ENCODE measurements around the gene RECQL. TPM values are rescaled to one million over a fixed set of nuclear protein-coding genes. Genes with fewer than 3 reads are reported as not detected.
A peak's percentile ranks its signal among the peaks of the same experiment; 100 is the strongest.
"Not testable (repeated sequence)": the region's sequence is repeated elsewhere in the genome, so short reads cannot be mapped to it uniquely, and the experiment has no call there.

The RECQL gene
- total and polyA plus RNA-seq, 2 donors: 31.1 to 63.9 TPM

- Histone ChIP-seq H3K27me3 (ENCODE audit: control insufficient read depth in 2 of 2, insufficient read depth in 1 of 2, low read length in 1 of 2) (no peaks in the 10 kb centered on the region), H3K36me3 (ENCODE audit: control insufficient read depth in 2 of 2, insufficient read depth in 2 of 2, low read length in 1 of 2) (peaks cover 21 to 37% of the 10 kb centered on the region in 2 donors), H3K9me3 (ENCODE audit: control insufficient read depth in 2 of 2, insufficient read depth in 1 of 2, low read length in 1 of 2) (peaks cover 0 to 1% of the 10 kb centered on the region in 2 donors), H3K27ac (ENCODE audit: low read depth in 1 of 2, low read length in 1 of 2) (no peak overlapping the region), H3K4me1 (ENCODE audit: control insufficient read depth in 2 of 2, insufficient read depth in 2 of 2, low read length in 2 of 2) (no peaks in the 10 kb centered on the region), H3K4me3 (ENCODE audit: low read length in 2 of 2) (no peak overlapping the region)
- no peak for DNase-seq (ENCODE audit: low read depth in 6 of 9, low spot score in 9 of 9)
- WGBS: 98% methylated on average over 3 of the region's 3 CpGs
These were observed 17.9 kb downstream of the RECQL start for GRCh38 chr12:21483531-21483930.

DNA sequence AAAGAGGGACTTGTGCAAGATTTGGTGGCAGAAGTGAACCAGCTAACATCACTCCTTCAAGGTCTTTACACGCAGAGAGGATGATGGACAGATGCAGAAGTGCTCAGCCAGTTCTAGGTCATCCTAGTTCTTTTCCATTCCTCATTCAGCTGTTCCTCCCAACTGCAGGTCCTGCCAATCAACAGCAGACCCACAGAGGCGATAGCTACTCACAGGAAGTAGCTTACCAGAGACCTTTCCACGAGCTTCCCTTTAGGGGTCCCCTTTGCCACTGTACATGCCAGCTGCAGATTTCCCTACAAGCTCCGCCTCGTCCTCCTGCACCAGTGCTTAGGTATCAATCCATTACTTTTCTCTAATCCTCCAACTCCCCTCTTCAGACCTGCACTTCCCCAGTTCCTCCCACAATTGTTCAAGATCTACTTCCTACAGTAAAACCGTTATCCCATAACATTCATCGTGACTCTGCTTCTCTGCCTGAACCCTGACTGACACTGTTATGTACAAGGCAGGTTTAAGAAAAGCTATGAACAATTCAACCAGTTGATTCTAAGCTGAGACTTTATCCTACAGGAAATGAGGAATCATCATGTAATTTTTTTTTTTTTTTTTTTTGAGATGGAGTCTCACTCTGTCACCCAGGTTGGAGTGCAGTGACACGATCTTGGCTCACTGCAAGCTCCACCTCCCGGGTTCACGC is 22.5 kb downstream of the RECQL start:
- 89% methylated on average over 10 of the region's 10 CpGs for WGBS
- Histone ChIP-seq H3K27me3 (ENCODE audit: control insufficient read depth in 2 of 2, insufficient read depth in 1 of 2, low read length in 1 of 2) (no peaks in the 10 kb centered on the region), H3K9me3 (ENCODE audit: control insufficient read depth in 2 of 2, insufficient read depth in 1 of 2, low read length in 1 of 2) (peaks cover 0 to 1% of the 10 kb centered on the region in 2 donors), H3K4me1 (ENCODE audit: control insufficient read depth in 2 of 2, insufficient read depth in 2 of 2, low read length in 2 of 2) (no peaks in the 10 kb centered on the region), H3K36me3 (ENCODE audit: control insufficient read depth in 2 of 2, insufficient read depth in 2 of 2, low read length in 1 of 2) (peaks cover 24 to 50% of the 10 kb centered on the region in 2 donors), H3K27ac (ENCODE audit: low read depth in 1 of 2, low read length in 1 of 2) (no peak overlapping the region), H3K4me3 (ENCODE audit: low read length in 2 of 2) (no peak overlapping the region)
- DNase-seq (ENCODE audit: low read depth in 6 of 9, low spot score in 9 of 9): no peak

DNA sequence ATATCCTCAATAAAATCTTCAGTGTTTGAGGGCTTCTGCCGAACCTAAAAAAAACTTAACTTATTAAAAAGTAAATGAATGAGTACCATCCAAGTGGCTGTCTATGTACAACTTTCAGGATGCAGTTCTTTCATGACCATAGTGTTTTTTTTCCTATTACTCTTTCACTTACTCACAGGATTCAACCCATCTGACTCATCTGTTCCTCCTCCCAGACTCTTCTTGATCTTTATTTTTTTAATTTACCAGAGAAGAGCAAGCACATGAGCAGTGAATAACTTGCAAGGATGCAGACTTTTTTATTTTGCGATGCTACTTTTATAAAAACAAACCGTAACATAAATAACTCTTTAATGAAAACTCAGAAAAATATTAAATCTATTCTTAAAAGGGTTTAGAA is 24.5 kb downstream of the RECQL start:
- peaks cover 0 to 1% of the 10 kb centered on the region in 2 donors for H3K9me3 ChIP-seq (ENCODE audit: control insufficient read depth in 2 of 2, insufficient read depth in 1 of 2, low read length in 1 of 2)
- H3K36me3 ChIP-seq (ENCODE audit: control insufficient read depth in 2 of 2, insufficient read depth in 2 of 2, low read length in 1 of 2): peaks cover 18 to 55% of the 10 kb centered on the region in 2 donors
- DNase-seq (ENCODE audit: low read depth in 6 of 9, low spot score in 9 of 9): no peak
- over 99% methylated on average over 3 of the region's 3 CpGs for WGBS
- H3K4me1 ChIP-seq (ENCODE audit: control insufficient read depth in 2 of 2, insufficient read depth in 2 of 2, low read length in 2 of 2): no peaks in the 10 kb centered on the region
- H3K27ac ChIP-seq (ENCODE audit: low read depth in 1 of 2, low read length in 1 of 2): no peak overlapping the region
- H3K27me3 ChIP-seq (ENCODE audit: control insufficient read depth in 2 of 2, insufficient read depth in 1 of 2, low read length in 1 of 2): no peaks in the 10 kb centered on the region
- no peak overlapping the region for H3K4me3 ChIP-seq (ENCODE audit: low read length in 2 of 2)

DNA sequence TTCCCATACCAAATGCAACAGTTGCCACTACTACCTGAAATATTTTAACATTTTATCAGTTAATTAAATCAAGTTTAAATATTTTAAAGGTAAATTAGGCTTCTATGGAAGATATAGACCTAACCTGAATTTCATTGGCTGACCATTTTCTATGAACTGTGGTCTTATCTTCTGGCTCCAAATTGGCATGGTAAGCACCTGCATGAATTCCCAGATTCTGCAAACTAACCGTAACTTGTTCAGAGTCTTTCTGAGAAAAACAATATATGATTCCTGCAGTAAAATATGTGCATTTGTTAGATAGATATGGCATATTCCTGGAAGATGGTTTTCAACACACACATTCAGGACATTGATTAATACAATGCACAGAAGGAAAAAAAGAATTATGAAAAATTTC is 25.9 kb downstream of the RECQL start:
- no peak overlapping the region for H3K4me3 ChIP-seq (ENCODE audit: low read length in 2 of 2)
- no peak overlapping the region for H3K27ac ChIP-seq (ENCODE audit: low read depth in 1 of 2, low read length in 1 of 2)
- DNase-seq (ENCODE audit: low read depth in 6 of 9, low spot score in 9 of 9): no peak
- 97% methylated on average over 1 of the region's 1 CpG for WGBS
- H3K27me3 ChIP-seq (ENCODE audit: control insufficient read depth in 2 of 2, insufficient read depth in 1 of 2, low read length in 1 of 2): no peaks in the 10 kb centered on the region
- H3K9me3 ChIP-seq (ENCODE audit: control insufficient read depth in 2 of 2, insufficient read depth in 1 of 2, low read length in 1 of 2): peaks cover 0 to 1% of the 10 kb centered on the region in 2 donors
- H3K36me3 ChIP-seq (ENCODE audit: control insufficient read depth in 2 of 2, insufficient read depth in 2 of 2, low read length in 1 of 2): peaks cover 15 to 58% of the 10 kb centered on the region in 2 donors
- H3K4me1 ChIP-seq (ENCODE audit: control insufficient read depth in 2 of 2, insufficient read depth in 2 of 2, low read length in 2 of 2): no peaks in the 10 kb centered on the region

- H3K27ac ChIP-seq (ENCODE audit: low read depth in 1 of 2, low read length in 1 of 2): no peak overlapping the region
- H3K36me3 ChIP-seq (ENCODE audit: control insufficient read depth in 2 of 2, insufficient read depth in 2 of 2, low read length in 1 of 2): peaks cover 0 to 41% of the 10 kb centered on the region in 2 donors
- DNase-seq (ENCODE audit: low read depth in 6 of 9, low spot score in 9 of 9): no peak
- no peak overlapping the region for H3K4me3 ChIP-seq (ENCODE audit: low read length in 2 of 2)
- H3K9me3 ChIP-seq (ENCODE audit: control insufficient read depth in 2 of 2, insufficient read depth in 1 of 2, low read length in 1 of 2): no peaks in the 10 kb centered on the region
- no peaks in the 10 kb centered on the region for H3K27me3 ChIP-seq (ENCODE audit: control insufficient read depth in 2 of 2, insufficient read depth in 1 of 2, low read length in 1 of 2)
- over 99% methylated on average over 7 of the region's 7 CpGs for WGBS
- no peaks in the 10 kb centered on the region for H3K4me1 ChIP-seq (ENCODE audit: control insufficient read depth in 2 of 2, insufficient read depth in 2 of 2, low read length in 2 of 2)
These were observed 29.1 kb downstream of the RECQL start for GRCh38 chr12:21472197-21472823.

DNA sequence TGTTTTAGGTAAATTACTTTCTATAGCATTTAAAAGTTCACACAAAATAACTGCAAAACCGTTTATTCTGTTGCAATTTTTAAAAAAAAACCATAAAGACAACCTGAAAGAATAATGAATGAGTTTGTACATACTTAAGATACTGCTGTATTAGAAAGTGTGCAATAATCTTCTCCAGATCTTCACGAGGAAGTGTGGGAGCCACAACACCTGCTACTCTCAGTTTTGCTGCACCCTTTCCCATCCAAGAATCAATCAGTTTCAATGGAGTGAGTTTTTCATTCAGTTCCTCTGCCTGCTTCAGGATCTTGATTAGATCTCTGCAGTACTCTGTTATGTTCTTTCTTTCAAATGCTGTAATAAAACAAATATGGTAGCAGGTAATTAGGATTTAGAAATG is 30.1 kb downstream of the RECQL start:
- H3K4me1 ChIP-seq (ENCODE audit: control insufficient read depth in 2 of 2, insufficient read depth in 2 of 2, low read length in 2 of 2): no peaks in the 10 kb centered on the region
- no peaks in the 10 kb centered on the region for H3K9me3 ChIP-seq (ENCODE audit: control insufficient read depth in 2 of 2, insufficient read depth in 1 of 2, low read length in 1 of 2)
- no peaks in the 10 kb centered on the region for H3K27me3 ChIP-seq (ENCODE audit: control insufficient read depth in 2 of 2, insufficient read depth in 1 of 2, low read length in 1 of 2)
- WGBS: 97% methylated on average over 2 of the region's 2 CpGs
- H3K4me3 ChIP-seq (ENCODE audit: low read length in 2 of 2): no peak overlapping the region
- no peak for DNase-seq (ENCODE audit: low read depth in 6 of 9, low spot score in 9 of 9)
- H3K36me3 ChIP-seq (ENCODE audit: control insufficient read depth in 2 of 2, insufficient read depth in 2 of 2, low read length in 1 of 2): peaks cover 0 to 41% of the 10 kb centered on the region in 2 donors
- H3K27ac ChIP-seq (ENCODE audit: low read depth in 1 of 2, low read length in 1 of 2): no peak overlapping the region

DNA sequence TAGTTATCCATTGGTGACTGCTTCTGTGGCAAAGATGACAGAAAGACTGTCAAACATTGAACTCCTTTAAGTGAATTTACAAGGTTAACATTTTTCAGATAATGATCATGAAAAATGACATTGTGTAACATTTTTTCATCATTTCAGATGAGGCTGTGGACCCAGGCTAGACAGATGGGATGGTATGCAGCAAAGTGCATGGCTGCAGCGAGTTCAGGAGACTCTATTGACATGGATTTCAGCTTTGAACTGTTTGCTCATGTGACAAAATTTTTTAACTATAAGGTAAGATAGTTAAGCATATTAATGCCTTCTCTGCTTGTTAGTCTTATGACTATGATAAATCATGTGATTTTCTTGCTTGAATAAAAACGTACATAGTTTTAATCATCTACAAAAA is 34.1 kb downstream of the RECQL start:
- WGBS: 100% methylated on average over 2 of the region's 2 CpGs
- peaks cover 6 to 24% of the 10 kb centered on the region in 2 donors for H3K36me3 ChIP-seq (ENCODE audit: control insufficient read depth in 2 of 2, insufficient read depth in 2 of 2, low read length in 1 of 2)
- H3K4me3 ChIP-seq (ENCODE audit: low read length in 2 of 2); H3K9me3 ChIP-seq (ENCODE audit: control insufficient read depth in 2 of 2, insufficient read depth in 1 of 2, low read length in 1 of 2); H3K27ac ChIP-seq (ENCODE audit: low read depth in 1 of 2, low read length in 1 of 2); H3K27me3 ChIP-seq (ENCODE audit: control insufficient read depth in 2 of 2, insufficient read depth in 1 of 2, low read length in 1 of 2); DNase-seq (ENCODE audit: low read depth in 6 of 9, low spot score in 9 of 9); H3K4me1 ChIP-seq (ENCODE audit: control insufficient read depth in 2 of 2, insufficient read depth in 2 of 2, low read length in 2 of 2): not testable (repeated sequence)

GRCh38 chr12:21459474-21459873 is 42.0 kb downstream of the RECQL start:
- Histone ChIP-seq H3K27me3 (ENCODE audit: control insufficient read depth in 2 of 2, insufficient read depth in 1 of 2, low read length in 1 of 2) (no peaks in the 10 kb centered on the region), H3K27ac (ENCODE audit: low read depth in 1 of 2, low read length in 1 of 2) (no peak overlapping the region), H3K4me3 (ENCODE audit: low read length in 2 of 2) (no peak overlapping the region), H3K36me3 (ENCODE audit: control insufficient read depth in 2 of 2, insufficient read depth in 2 of 2, low read length in 1 of 2) (peaks cover 26 to 38% of the 10 kb centered on the region in 2 donors), H3K4me1 (ENCODE audit: control insufficient read depth in 2 of 2, insufficient read depth in 2 of 2, low read length in 2 of 2) (no peaks in the 10 kb centered on the region), H3K9me3 (ENCODE audit: control insufficient read depth in 2 of 2, insufficient read depth in 1 of 2, low read length in 1 of 2) (no peaks in the 10 kb centered on the region)
- 95% methylated on average over 2 of the region's 2 CpGs for WGBS
- DNase-seq (ENCODE audit: low read depth in 6 of 9, low spot score in 9 of 9): no peak

GRCh38 chr12:21456291-21456780 is 45.1 kb downstream of the RECQL start:
- Histone ChIP-seq H3K27me3 (ENCODE audit: control insufficient read depth in 2 of 2, insufficient read depth in 1 of 2, low read length in 1 of 2) (no peaks in the 10 kb centered on the region), H3K4me1 (ENCODE audit: control insufficient read depth in 2 of 2, insufficient read depth in 2 of 2, low read length in 2 of 2) (no peaks in the 10 kb centered on the region), H3K4me3 (ENCODE audit: low read length in 2 of 2) (no peak overlapping the region), H3K9me3 (ENCODE audit: control insufficient read depth in 2 of 2, insufficient read depth in 1 of 2, low read length in 1 of 2) (no peaks in the 10 kb centered on the region), H3K27ac (ENCODE audit: low read depth in 1 of 2, low read length in 1 of 2) (no peak overlapping the region), H3K36me3 (ENCODE audit: control insufficient read depth in 2 of 2, insufficient read depth in 2 of 2, low read length in 1 of 2) (peaks cover 21 to 34% of the 10 kb centered on the region in 2 donors)
- peak in 3 of 9 donors; percentile 6 to 36 (median 16) for DNase-seq (ENCODE audit: low read depth in 6 of 9, low spot score in 9 of 9)
- WGBS: 35% methylated on average over 7 of the region's 7 CpGs
